ENCODE data around the gene FEZF1.

- no peak for TF ChIP-seq CTCF (IDR thresholded peaks at IDR 0.05 in 4 of 5, conservative IDR thresholded peaks at IDR 0.05 in 1 of 5)
- TF ChIP-seq POLR2A (IDR thresholded peaks at IDR 0.05) = no peak
These were observed 459 bp upstream of the FEZF1 start for GRCh38 chr7:122304996-122305421.
